Right ventricle myocardium inferior (tissue), 1 donor: ENCODE results near the gene SPECC1. TPM values are rescaled to one million over a fixed set of nuclear protein-coding genes. Genes with fewer than 3 reads are reported as not detected.
A peak's percentile ranks its signal among the peaks of the same experiment; 100 is the strongest.
"Not testable (repeated sequence)": the region's sequence is repeated elsewhere in the genome, so short reads cannot be mapped to it uniquely, and the experiment has no call there.

Experiments used
- ATAC-seq: fragments of 200-7000 bp; cut with Tn5 transposase; one replicate; pipeline ENCODE4 v1.9.1; 2020; ENCODE audit warnings: mild to moderate bottlenecking, moderate library complexity
- DNase-seq: peaks from one replicate; pipeline ENCODE4 v3.0.0; 2021; ENCODE audit errors: missing footprints
- intact Hi-C: fragments of 100-400 bp; cut with DNase I; formaldehyde crosslinking; loops from one replicate; pipeline ENCODE4 v1.11.0; 2022
- long read RNA-seq: library from polyadenylated mRNA; unstranded; transcript quantifications from one replicate; pipeline ENCODE4 v2.0.0, GENCODE V29; 2021
- total RNA-seq: library from RNA; stranded (reverse); fragmentation: NEBNext Ultra II Directional; extraction: Animal tissue kit (Norgen Biotek cat#: 25700); gene quantifications from one replicate; pipeline ENCODE4 v1.2.1, GENCODE V29; 2021
- donor health status: DM: no; HTN: yes; CAD: no; lungs with severe emphysema.

SPECC1 gene
- 10.5 TPM for total RNA-seq
- long read RNA-seq, partial matches to known transcripts: 0 of 1 reads
- long read RNA-seq, other reads (novel, unspliced or antisense): 1 of 1 reads

DNA sequence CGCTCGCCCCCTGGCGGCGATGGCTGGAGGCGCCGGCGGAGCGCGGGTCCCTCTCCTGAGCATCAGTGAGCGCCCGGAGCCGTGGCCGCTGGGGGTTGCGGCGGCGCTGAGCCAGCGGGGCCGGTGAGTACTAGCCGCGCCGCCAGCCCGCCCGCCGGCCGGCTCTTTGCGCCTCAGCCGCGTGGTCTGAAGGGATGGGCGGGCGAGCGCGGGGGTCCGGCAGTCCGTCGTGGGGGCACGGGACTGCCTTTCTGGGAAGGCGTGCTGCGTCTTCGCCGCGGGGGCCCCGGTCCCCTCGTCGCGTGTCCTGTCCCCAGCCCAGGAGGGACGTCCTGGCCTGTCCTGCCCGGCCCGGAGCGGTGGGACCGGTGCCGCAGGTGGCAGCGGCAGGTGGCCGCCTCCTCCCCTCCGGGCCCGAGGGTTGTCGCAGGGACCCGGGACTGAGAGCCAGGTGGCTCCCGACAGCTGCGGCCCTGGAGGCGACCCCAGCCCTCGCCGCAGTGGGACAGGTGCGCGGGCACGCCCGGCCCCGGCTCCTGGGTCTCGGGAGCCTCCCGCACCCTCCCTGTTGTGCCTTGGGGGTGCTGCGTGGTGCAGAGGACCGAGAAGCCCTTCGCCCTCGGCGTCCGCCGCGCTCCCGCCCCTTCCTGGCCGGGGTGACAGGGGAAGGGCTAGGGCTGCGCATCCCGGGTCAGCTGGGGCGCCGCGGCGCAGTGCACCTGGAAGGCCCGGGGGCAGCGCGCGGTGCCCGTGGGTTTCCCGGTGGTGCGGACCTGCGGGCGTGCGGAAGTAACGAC, at the start of gene SPECC1:
Gene SPECC1 (plus strand): TSS at position 58 of the 797 bp plus-strand sequence. CDS start 87,293 bp downstream, outside the sequence.
- intact Hi-C loops: loop anchor here (5.0 kb wide), 2 partner anchors 88 to 108 kb away; no protein-coding TSS in a partner anchor

GRCh38 chr17:19962954-19963353, 46.2 kb upstream of the SPECC1 start:
- DNase-seq, ATAC-seq, intact Hi-C loops: not testable (repeated sequence)

More for the DNA sequence above, at the start of gene SPECC1:
- DNase-seq (peak; percentile 91), ATAC-seq (peak; percentile 97)

DNA sequence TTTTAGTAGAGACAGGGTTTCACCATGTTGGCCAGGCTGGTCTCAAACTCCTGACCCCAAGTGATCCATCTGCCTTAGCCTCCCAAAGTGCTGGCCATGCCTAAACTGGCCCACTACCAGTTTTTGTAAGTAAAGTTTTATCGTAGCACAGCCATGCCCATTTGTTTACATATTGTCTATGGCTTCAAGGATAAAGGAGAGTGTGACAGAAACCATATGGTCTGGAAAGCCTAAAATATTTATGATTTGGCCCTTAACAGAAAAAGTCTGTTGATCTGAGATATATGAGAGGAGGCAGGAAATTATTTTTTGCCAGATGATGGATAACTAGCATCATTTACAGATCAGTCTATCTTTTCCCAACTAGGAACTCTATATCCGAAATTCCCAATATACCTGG, 36.0 kb upstream of the SPECC1 start:
- intact Hi-C loops: no loop called here
- DNase-seq: no peak
- no peak for ATAC-seq

DNA sequence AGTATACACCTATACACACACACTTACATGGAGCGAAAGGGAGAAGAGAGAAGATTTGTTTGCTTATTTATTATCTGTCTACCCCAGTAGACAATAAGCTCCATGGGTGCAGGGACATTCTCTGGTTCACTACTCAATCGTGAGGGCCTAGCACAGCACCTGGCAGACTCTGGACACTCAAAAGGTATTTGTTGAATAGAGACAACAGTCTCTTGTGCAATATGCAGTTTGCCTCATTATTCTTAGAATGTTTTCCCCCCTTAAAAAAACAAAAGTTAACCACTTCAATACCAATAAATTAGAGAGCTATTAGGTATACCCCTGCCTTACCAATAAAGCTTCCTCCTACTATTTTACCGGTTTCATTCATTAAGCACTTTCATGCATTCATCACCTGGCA, 33.6 kb upstream of the SPECC1 start:
- no peak for ATAC-seq
- intact Hi-C loops: no loop called here
- no peak for DNase-seq

GRCh38 chr17:19977293-19978208, 31.6 kb upstream of the SPECC1 start, which contains the start of gene AKAP10:
AKAP10 (minus strand) TSS chr17:19977828; CDS start chr17:19977679, 149 bp downstream.
- DNase-seq (peak; percentile 98), ATAC-seq (peak; percentile 96)
- intact Hi-C loops: no loop called here

- DNase-seq (peak; percentile 80), ATAC-seq (no peak)
- intact Hi-C loops: no loop called here
Observed at GRCh38 chr17:19978209-19978802, 30.9 kb upstream of the SPECC1 start.

DNA sequence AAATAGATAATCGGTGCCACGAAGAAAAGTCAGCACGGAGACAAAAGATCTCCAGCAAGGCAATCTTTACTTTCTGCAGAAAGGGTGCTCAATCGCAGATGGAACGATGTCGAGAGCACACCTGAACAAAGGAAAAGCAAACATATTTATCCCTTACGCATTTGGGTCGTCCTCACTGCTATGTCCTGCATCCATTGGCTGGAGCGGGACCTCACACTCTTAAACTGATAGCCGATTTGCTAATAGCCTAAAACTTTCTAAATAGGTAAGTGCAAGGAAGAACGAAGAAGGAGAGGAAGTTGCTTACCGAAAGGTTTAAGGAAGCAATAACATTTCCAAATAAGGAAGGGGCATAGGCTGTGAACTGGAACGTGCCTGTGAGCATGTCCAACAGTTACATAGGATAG, 30.4 kb upstream of the SPECC1 start:
- DNase-seq (no peak), ATAC-seq (no peak)
- intact Hi-C loops: no loop called here

DNA sequence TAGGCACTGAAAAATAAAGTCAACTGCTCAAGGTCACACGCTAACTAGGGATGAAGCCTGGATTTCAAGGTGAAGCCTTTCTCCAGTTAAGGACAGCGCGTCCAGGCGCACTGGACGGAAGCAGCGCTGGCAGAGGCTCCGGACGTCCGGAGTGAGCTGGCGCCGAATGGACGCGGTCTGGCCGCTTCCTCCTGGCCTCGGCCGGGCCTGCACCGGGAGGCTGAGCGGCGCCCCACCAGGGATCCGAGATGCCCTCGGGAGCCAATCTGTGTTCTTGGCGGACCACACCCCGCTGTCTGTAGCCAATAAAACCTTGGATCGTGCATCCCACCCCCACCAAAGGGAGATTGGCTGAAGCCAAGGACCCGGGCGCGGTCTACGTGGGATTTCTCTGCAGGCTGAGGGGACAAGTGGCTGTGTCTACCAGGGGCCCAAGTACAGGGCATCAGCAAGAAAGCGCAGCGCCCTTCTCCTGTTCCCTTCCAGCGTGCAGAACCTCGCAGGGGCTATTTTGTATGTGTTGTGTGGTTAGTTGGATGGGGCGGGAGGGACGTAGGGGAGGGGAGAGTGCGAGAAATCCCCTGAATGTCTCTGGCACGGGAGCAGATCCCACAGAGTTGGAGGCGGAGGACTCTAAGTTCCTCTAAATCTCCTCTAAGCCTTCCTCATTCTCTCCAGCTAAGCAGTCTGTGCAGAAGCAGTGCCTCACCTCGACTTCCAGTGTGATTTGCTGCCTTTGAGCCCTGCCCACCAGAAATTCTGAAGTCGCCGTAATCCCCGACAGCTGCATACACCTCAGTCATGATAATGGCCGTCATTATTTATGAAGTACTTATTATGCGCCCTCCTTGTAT, 29.0 kb upstream of the SPECC1 start:
- DNase-seq: peak; percentile 78
- intact Hi-C loops: no loop called here
- peak; percentile 21 for ATAC-seq

DNA sequence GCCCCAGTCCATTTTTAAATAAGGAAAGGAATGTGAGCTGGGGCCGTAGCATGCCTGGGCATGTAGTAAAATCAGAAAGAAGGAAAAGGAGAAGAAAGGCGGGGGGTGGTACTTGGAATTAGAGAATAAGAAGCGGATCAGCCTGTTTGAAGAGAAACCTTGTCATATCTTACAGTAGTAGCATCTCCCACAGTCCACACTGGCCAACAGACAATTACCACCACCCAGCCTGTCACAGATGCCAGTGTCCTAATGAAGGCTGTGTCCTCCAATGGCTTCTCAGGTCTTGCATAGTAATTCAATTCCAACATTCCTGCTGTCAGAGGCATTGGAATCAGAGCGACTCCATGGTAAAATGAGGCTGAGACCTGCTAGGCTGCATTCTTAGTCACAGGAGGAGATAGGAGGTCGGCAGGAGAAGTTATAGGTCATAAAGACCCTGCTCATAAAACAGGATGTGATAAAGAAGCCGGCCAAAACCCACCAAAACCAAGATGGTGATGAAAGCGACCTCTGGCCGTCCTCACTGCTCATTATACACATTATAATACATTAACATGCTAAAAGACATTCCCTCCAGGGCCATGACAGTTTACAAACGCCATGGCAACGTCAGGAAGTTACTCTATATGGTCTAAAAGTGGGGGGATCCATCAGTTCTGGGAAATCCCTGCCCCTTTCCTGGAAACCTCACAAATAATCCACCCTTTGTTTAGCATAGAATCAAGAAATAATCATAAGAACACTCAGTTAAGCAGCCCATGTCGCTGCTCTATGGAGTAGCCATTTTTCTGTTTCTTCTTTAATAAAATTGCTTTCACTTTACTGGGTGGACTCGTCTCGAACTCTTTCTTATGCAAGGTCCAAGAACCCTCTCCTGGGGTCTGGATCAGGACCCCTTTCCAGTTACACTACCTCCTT, 22.0 kb upstream of the SPECC1 start:
- DNase-seq (no peak), ATAC-seq (no peak)
- intact Hi-C loops: no loop called here

DNA sequence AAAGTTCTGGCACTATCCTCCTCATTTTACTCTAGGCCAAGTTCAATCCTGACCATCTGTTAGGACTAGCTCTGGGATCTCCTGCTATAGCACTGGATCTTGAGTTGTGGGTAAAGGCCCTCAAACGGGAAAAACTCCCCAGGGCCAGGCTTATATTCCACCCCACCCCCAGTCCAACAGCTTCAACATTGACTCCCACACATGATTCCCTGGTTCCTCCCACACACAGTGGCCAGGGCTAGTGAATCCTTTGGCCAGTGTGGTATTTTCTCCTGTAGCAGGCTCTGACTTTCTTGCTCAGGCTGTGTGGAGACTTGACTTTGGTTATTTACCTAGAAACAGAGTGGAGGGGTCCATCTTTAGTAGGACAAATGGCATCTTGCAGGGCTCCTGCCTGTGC, 21.3 kb upstream of the SPECC1 start:
- ATAC-seq (no peak), DNase-seq (no peak)
- intact Hi-C loops: no loop called here

DNA sequence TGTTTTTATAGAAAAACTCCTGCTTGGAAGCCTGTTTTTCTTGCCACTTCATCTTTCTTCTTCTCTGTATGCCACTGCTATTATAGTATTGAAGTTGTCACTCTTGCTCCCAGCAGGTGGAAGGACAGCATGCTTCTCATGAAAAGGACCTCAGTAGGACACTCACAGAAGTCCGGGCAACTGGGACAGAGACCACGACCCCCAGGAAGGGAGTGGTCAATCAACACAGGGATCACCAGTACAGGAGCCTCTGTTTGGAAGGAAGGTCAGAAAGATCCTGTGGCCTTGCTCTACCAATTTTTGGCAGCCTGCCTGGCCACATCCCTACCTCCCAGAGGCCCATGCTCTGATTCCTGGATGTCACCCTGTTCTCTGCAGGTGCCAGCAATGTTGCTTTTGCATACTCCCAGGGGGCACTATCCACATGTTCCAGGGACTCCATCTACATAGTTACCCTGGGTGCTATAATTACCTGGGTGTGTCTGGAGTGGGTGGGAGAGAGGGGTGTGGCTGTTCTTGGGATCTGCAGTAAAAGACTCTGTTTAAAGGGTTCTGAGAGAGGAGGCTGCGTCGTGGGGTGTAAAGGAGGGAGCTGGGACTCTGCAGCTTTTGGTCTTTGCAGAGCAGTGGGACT, 17.8 kb upstream of the SPECC1 start:
- DNase-seq (no peak), ATAC-seq (no peak)
- intact Hi-C loops: loop anchor here (5.0 to 10.0 kb wide), 3 partner anchors 106 to 321 kb away; no protein-coding TSS in a partner anchor

GRCh38 chr17:19992803-19993713, 16.1 kb upstream of the SPECC1 start:
- DNase-seq (peak; percentile 94), ATAC-seq (peak; percentile 98)
- intact Hi-C loops: loop anchor here (2.0 to 10.0 kb wide), 4 partner anchors 104 to 319 kb away; no protein-coding TSS in a partner anchor

GRCh38 chr17:19996086-19996485, 13.1 kb upstream of the SPECC1 start:
- intact Hi-C loops: loop anchor here (10.0 kb wide), 1 partner anchor 229 kb away; no protein-coding TSS in a partner anchor
- no peak for ATAC-seq
- no peak for DNase-seq

GRCh38 chr17:19996502-19996901, 12.7 kb upstream of the SPECC1 start:
- DNase-seq: no peak
- intact Hi-C loops: loop anchor here (10.0 kb wide), 1 partner anchor 228 kb away; no protein-coding TSS in a partner anchor
- ATAC-seq: no peak
